Measurements from ENCODE around the gene MAN1C1.
"Not testable (repeated sequence)": the region's sequence is repeated elsewhere in the genome, so short reads cannot be mapped to it uniquely, and the experiment has no call there.

The MAN1C1 gene

GRCh38 chr1:25587290-25587689, 29.3 kb upstream of the MAN1C1 start:
- peaks cover 21% of the 10 kb centered on the region for H3K4me1 ChIP-seq (ENCODE audit: insufficient read depth, insufficient read length)
- no peaks in the 10 kb centered on the region for H3K9me3 ChIP-seq (ENCODE audit: insufficient read depth, low read length)
- no peak for TF ChIP-seq ZNF274 (IDR thresholded peaks at IDR 0.05; ENCODE audit: low read depth, low read length)
- TF ChIP-seq YY1 (IDR thresholded peaks at IDR 0.05; ENCODE audit: insufficient read depth, insufficient read length) = no peak
- peak overlapping the region; percentile 1 for H3K9ac ChIP-seq (ENCODE audit: insufficient read length, low read depth)
- DNase-seq (ENCODE audit: low read depth, low spot score) = no peak
- no peaks in the 10 kb centered on the region for H3K27me3 ChIP-seq (ENCODE audit: insufficient read depth, insufficient read length)
- H3K4me3 ChIP-seq (ENCODE audit: insufficient read length, low read depth) = no peak overlapping the region
- H3K36me3 ChIP-seq (ENCODE audit: insufficient read depth, insufficient read length, low read length) = no peaks in the 10 kb centered on the region

- not testable (repeated sequence) for H3K9me3 ChIP-seq (ENCODE audit: insufficient read depth, low read length); H3K9ac ChIP-seq (ENCODE audit: insufficient read length, low read depth); H3K27me3 ChIP-seq (ENCODE audit: insufficient read depth, insufficient read length); H3K4me3 ChIP-seq (ENCODE audit: insufficient read length, low read depth); H3K36me3 ChIP-seq (ENCODE audit: insufficient read depth, insufficient read length, low read length)
- H3K4me1 ChIP-seq (ENCODE audit: insufficient read depth, insufficient read length) = peaks cover 21% of the 10 kb centered on the region
- DNase-seq (ENCODE audit: low read depth, low spot score) = peak; percentile 94
Measured at GRCh38 chr1:25588224-25588623, 28.4 kb upstream of the MAN1C1 start.

GRCh38 chr1:25588786-25589185, 27.8 kb upstream of the MAN1C1 start:
- H3K4me3 ChIP-seq (ENCODE audit: insufficient read length, low read depth); H3K9me3 ChIP-seq (ENCODE audit: insufficient read depth, low read length); DNase-seq (ENCODE audit: low read depth, low spot score); H3K36me3 ChIP-seq (ENCODE audit: insufficient read depth, insufficient read length, low read length); H3K27me3 ChIP-seq (ENCODE audit: insufficient read depth, insufficient read length): not testable (repeated sequence)
- H3K4me1 ChIP-seq (ENCODE audit: insufficient read depth, insufficient read length) = peaks cover 21% of the 10 kb centered on the region
- peak overlapping the region; percentile 58 for H3K9ac ChIP-seq (ENCODE audit: insufficient read length, low read depth)

- Histone ChIP-seq H3K9me3 (ENCODE audit: insufficient read depth, low read length) (no peaks in the 10 kb centered on the region), H3K4me1 (ENCODE audit: insufficient read depth, insufficient read length) (peaks cover 21% of the 10 kb centered on the region)
- no peak for DNase-seq (ENCODE audit: low read depth, low spot score)
Measured at GRCh38 chr1:25590096-25590824, 26.3 kb upstream of the MAN1C1 start.

DNA sequence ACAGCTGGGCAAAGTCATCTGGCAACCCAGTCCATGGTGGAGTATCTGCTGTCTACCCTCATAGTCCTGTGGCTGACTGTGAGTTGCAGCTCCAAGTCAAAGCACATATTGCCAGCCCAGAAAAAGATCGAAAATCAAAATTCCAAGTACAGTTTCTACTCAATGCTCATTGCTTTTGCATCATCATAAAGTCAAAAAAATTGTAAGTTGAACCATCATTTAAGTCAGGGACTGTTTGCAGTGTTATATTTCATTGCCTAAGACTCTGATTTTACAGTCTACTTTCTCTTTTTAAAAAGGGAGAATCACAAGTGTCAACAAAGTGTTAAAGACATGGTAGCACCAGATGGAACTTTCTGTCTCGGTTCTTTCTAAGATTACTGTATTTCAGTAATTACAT, 22.7 kb upstream of the MAN1C1 start:
- TF ChIP-seq SUZ12 (IDR thresholded peaks at IDR 0.05; ENCODE audit: extremely low read depth, insufficient read depth, insufficient read length) = no peak
- TF ChIP-seq ZNF274 (IDR thresholded peaks at IDR 0.05; ENCODE audit: low read depth, low read length) = no peak
- no peak for TF ChIP-seq YY1 (IDR thresholded peaks at IDR 0.05; ENCODE audit: insufficient read depth, insufficient read length)
- H3K9ac ChIP-seq (ENCODE audit: insufficient read length, low read depth) = no peak overlapping the region
- DNase-seq (ENCODE audit: low read depth, low spot score) = no peak
- peaks cover 8% of the 10 kb centered on the region for H3K9me3 ChIP-seq (ENCODE audit: insufficient read depth, low read length)
- no peaks in the 10 kb centered on the region for H3K4me1 ChIP-seq (ENCODE audit: insufficient read depth, insufficient read length)
- H3K27me3 ChIP-seq (ENCODE audit: insufficient read depth, insufficient read length) = no peaks in the 10 kb centered on the region
- no peaks in the 10 kb centered on the region for H3K36me3 ChIP-seq (ENCODE audit: insufficient read depth, insufficient read length, low read length)
- H3K4me3 ChIP-seq (ENCODE audit: insufficient read length, low read depth) = no peak overlapping the region

More at GRCh38 chr1:25590096-25590824, 26.3 kb upstream of the MAN1C1 start:
- TF ChIP-seq SUZ12 (IDR thresholded peaks at IDR 0.05; ENCODE audit: extremely low read depth, insufficient read depth, insufficient read length) = no peak
- TF ChIP-seq YY1 (IDR thresholded peaks at IDR 0.05; ENCODE audit: insufficient read depth, insufficient read length) = no peak
- TF ChIP-seq ZNF274 (IDR thresholded peaks at IDR 0.05; ENCODE audit: low read depth, low read length) = no peak
- H3K27me3 ChIP-seq (ENCODE audit: insufficient read depth, insufficient read length) = no peaks in the 10 kb centered on the region
- H3K9ac ChIP-seq (ENCODE audit: insufficient read length, low read depth) = peak overlapping the region; percentile 1
- H3K36me3 ChIP-seq (ENCODE audit: insufficient read depth, insufficient read length, low read length) = no peaks in the 10 kb centered on the region
- no peak overlapping the region for H3K4me3 ChIP-seq (ENCODE audit: insufficient read length, low read depth)

- H3K27me3 ChIP-seq (ENCODE audit: insufficient read depth, insufficient read length) = no peaks in the 10 kb centered on the region
- no peak overlapping the region for H3K4me3 ChIP-seq (ENCODE audit: insufficient read length, low read depth)
- no peak for DNase-seq (ENCODE audit: low read depth, low spot score)
- TF ChIP-seq YY1 (IDR thresholded peaks at IDR 0.05; ENCODE audit: insufficient read depth, insufficient read length) (no peak), ZNF274 (IDR thresholded peaks at IDR 0.05; ENCODE audit: low read depth, low read length) (no peak), SUZ12 (IDR thresholded peaks at IDR 0.05; ENCODE audit: extremely low read depth, insufficient read depth, insufficient read length) (no peak)
- H3K9me3 ChIP-seq (ENCODE audit: insufficient read depth, low read length) = peaks cover 18% of the 10 kb centered on the region
- H3K36me3 ChIP-seq (ENCODE audit: insufficient read depth, insufficient read length, low read length) = no peaks in the 10 kb centered on the region
- no peaks in the 10 kb centered on the region for H3K4me1 ChIP-seq (ENCODE audit: insufficient read depth, insufficient read length)
- H3K9ac ChIP-seq (ENCODE audit: insufficient read length, low read depth) = no peak overlapping the region
Measured at GRCh38 chr1:25594971-25595370, 21.6 kb upstream of the MAN1C1 start.

- peaks cover 18% of the 10 kb centered on the region for H3K9me3 ChIP-seq (ENCODE audit: insufficient read depth, low read length)
- not testable (repeated sequence) for DNase-seq (ENCODE audit: low read depth, low spot score); H3K36me3 ChIP-seq (ENCODE audit: insufficient read depth, insufficient read length, low read length); H3K4me3 ChIP-seq (ENCODE audit: insufficient read length, low read depth); H3K9ac ChIP-seq (ENCODE audit: insufficient read length, low read depth); H3K4me1 ChIP-seq (ENCODE audit: insufficient read depth, insufficient read length); H3K27me3 ChIP-seq (ENCODE audit: insufficient read depth, insufficient read length)
Measured at GRCh38 chr1:25596641-25597040, 19.9 kb upstream of the MAN1C1 start.

DNA sequence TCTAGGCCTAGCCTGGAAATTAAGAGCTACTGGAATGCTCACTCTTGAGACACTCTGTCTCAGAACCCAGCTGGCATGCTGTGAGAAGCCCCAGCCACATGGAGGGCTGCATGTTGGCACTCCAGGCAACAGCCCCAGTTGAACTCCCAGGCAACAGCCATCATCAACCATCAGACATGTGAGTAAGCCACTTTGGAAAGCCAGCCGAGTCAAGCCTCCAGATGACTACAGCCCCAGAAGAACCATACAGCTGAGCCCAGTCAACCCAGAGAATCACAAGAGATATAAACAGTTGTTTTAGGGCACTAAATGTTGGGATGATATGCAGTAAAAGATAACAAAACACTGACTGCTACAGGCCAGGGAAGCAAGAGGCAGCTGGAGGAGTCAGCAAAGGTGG, 17.7 kb upstream of the MAN1C1 start:
- Histone ChIP-seq H3K27me3 (ENCODE audit: insufficient read depth, insufficient read length) (no peaks in the 10 kb centered on the region), H3K4me3 (ENCODE audit: insufficient read length, low read depth) (no peak overlapping the region), H3K36me3 (ENCODE audit: insufficient read depth, insufficient read length, low read length) (no peaks in the 10 kb centered on the region), H3K9me3 (ENCODE audit: insufficient read depth, low read length) (peaks cover 18% of the 10 kb centered on the region), H3K9ac (ENCODE audit: insufficient read length, low read depth) (no peak overlapping the region), H3K4me1 (ENCODE audit: insufficient read depth, insufficient read length) (peaks cover 8% of the 10 kb centered on the region)
- DNase-seq (ENCODE audit: low read depth, low spot score) = no peak
- no peak for TF ChIP-seq SUZ12 (IDR thresholded peaks at IDR 0.05; ENCODE audit: extremely low read depth, insufficient read depth, insufficient read length)
- no peak for TF ChIP-seq ZNF274 (IDR thresholded peaks at IDR 0.05; ENCODE audit: low read depth, low read length)
- no peak for TF ChIP-seq YY1 (IDR thresholded peaks at IDR 0.05; ENCODE audit: insufficient read depth, insufficient read length)

Measured in NT2/D1 (cell line).